ENCODE data around the gene SMYD3.

- TF ChIP-seq CTCF (conservative IDR thresholded peaks at IDR 0.05) = no peak
- no peak for TF ChIP-seq ZFX (IDR thresholded peaks at IDR 0.05)
Measured at GRCh38 chr1:245704765-245705164, 802.3 kb downstream of the SMYD3 start.

Measured in C4-2B (cell line).